Measurements from ENCODE around the gene ING3. TPM values are rescaled to one million over a fixed set of nuclear protein-coding genes. Genes with fewer than 3 reads are reported as not detected.

The ING3 gene
- total RNA-seq, 1 experiment from 2014 or later, result 23.1 TPM

DNA sequence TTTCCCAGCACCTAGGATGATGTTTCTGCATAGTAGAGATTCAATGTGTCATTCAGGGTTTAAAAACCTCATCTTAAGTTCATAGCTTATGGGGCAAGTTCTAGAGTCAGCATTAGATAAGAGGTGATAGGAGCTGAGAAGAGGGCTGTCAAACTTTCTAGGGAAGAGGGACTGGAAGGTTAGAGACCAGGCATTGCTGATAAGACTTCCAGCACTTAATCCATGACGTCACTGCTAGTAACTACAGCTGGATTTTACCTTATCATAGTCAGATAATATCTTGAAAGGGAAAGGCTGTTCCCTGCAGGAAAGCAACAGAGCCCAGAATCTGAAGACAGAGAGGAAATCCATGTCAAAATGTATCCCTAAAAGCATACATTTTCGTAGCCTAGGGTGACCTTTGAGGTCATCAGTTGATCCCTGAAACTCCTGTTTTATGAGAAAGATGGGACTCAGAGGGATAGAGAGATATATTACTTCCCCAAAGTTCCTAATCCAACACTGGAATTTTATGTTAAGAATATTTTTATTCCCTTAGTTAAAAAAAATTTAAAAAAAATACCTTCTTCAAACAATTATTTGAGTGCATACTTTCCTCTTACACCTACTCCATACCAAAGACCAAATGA, 34.7 kb downstream of the ING3 start:
- no peak overlapping the region for H2BK5ac ChIP-seq (ENCODE audit: insufficient read length, low read length)
- H2BK15ac ChIP-seq (ENCODE audit: low read depth, low read length), result no peak overlapping the region
- no peak overlapping the region for H3K4ac ChIP-seq (ENCODE audit: low read depth, low read length)
- Mint-ChIP-seq H3K4me1 (peaks cover 14% of the 10 kb centered on the region in 2 experiments), H3K27ac (no peak overlapping the region), H3K36me3 (ENCODE audit: insufficient read depth in 1 of 3, low read depth in 3 of 3) (no peaks in the 10 kb centered on the region), H3K27me3 (ENCODE audit: low read depth) (peaks cover 28% of the 10 kb centered on the region), H3K4me3 (no peak overlapping the region), H3K9me3 (no peaks in the 10 kb centered on the region)
- H3K18ac ChIP-seq (ENCODE audit: insufficient read length, low read depth, low read length), result no peak overlapping the region
- H3K4me1 ChIP-seq (ENCODE audit: insufficient read depth, low read length), result no peaks in the 10 kb centered on the region
- peaks cover 4% of the 10 kb centered on the region for H3K23me2 ChIP-seq (ENCODE audit: insufficient read length, low read depth, low read length, poor library complexity, severe bottlenecking)
- H4K20me1 ChIP-seq (ENCODE audit: control insufficient read depth, insufficient read depth, insufficient read length), result no peaks in the 10 kb centered on the region
- no peak overlapping the region for H4K5ac ChIP-seq (ENCODE audit: insufficient read length, low read depth, low read length)
- H2BK20ac ChIP-seq (ENCODE audit: low read depth, low read length, poor library complexity, severe bottlenecking), result no peak overlapping the region
- H2AK5ac ChIP-seq (ENCODE audit: insufficient read length, low read length), result no peak overlapping the region
- H4K91ac ChIP-seq (ENCODE audit: insufficient read length, low read depth, low read length), result no peak overlapping the region
- no peaks in the 10 kb centered on the region for H3K9me3 ChIP-seq (ENCODE audit: control insufficient read depth, low read depth, low read length)
- no peak overlapping the region for H4K8ac ChIP-seq (replicated peaks; ENCODE audit: insufficient read length, low read depth, low read length)
- no peak overlapping the region for H3K23ac ChIP-seq (ENCODE audit: insufficient read length, low read depth, low read length)
- H3K14ac ChIP-seq (ENCODE audit: insufficient read depth, low read length), result no peak overlapping the region
- TF ChIP-seq, protein P1, sequence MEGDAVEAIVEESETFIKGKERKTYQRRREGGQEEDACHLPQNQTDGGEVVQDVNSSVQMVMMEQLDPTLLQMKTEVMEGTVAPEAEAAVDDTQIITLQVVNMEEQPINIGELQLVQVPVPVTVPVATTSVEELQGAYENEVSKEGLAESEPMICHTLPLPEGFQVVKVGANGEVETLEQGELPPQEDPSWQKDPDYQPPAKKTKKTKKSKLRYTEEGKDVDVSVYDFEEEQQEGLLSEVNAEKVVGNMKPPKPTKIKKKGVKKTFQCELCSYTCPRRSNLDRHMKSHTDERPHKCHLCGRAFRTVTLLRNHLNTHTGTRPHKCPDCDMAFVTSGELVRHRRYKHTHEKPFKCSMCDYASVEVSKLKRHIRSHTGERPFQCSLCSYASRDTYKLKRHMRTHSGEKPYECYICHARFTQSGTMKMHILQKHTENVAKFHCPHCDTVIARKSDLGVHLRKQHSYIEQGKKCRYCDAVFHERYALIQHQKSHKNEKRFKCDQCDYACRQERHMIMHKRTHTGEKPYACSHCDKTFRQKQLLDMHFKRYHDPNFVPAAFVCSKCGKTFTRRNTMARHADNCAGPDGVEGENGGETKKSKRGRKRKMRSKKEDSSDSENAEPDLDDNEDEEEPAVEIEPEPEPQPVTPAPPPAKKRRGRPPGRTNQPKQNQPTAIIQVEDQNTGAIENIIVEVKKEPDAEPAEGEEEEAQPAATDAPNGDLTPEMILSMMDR (conservative IDR thresholded peaks at IDR 0.05), result no peak
- H3K56ac ChIP-seq (ENCODE audit: insufficient read length, low read depth, low read length), result no peak overlapping the region
- H2AFZ ChIP-seq (ENCODE audit: low read length), result no peak overlapping the region
- no peak for DNase-seq
- no peaks in the 10 kb centered on the region for H3K79me2 ChIP-seq (ENCODE audit: insufficient read depth, low read length)
- H3K27ac ChIP-seq (ENCODE audit: insufficient read length, low read depth, low read length), result no peak overlapping the region
- WGBS (ENCODE audit: extremely low coverage, insufficient read length, low lambda C conversion rate), result no CpG with 5 or more reads among the region's 2 CpGs
- no peak overlapping the region for H3K9ac ChIP-seq (ENCODE audit: extremely low read depth, insufficient read length, low read length)
- H3T11ph ChIP-seq (ENCODE audit: low read length), result no peak overlapping the region
- no peak overlapping the region for H2BK12ac ChIP-seq (ENCODE audit: insufficient read length, low read depth, low read length)
- no peak overlapping the region for H3K4me2 ChIP-seq (ENCODE audit: insufficient read depth, insufficient read length, low read length)
- peaks cover 3% of the 10 kb centered on the region; the same call in 1 of the 2 replicates for H3K27me3 ChIP-seq (ENCODE audit: insufficient read depth, low read length)
- H2BK120ac ChIP-seq (ENCODE audit: low read depth, low read length, poor library complexity, severe bottlenecking), result no peak overlapping the region
- H3K79me1 ChIP-seq (ENCODE audit: insufficient read depth, low read depth, low read length, poor library complexity, severe bottlenecking), result no peaks in the 10 kb centered on the region
